Endothelial cell of umbilical vein (primary cell): ENCODE results near the gene KCNMA1. TPM values are rescaled to one million over a fixed set of nuclear protein-coding genes. Genes with fewer than 3 reads are reported as not detected.

Experiments
- BruUV-seq: library from RNA; stranded (reverse); fragments of 400-500 nt; replicated peaks from 2 replicates; lab custom pipeline; 2021; lab: Mats Ljungman, UMichigan
- CTCF ChIA-PET: fragments of 300-600, 350-600 bp; sonication (Branson Sonifier 250); formaldehyde crosslinking; loops from one replicate; lab custom pipeline; 2021; ENCODE audit warnings: antibody characterized with exemption, inconsistent platforms; lab: Charles Lee
- POLR2A ChIA-PET: fragments of 300-600, 350-600 bp; sonication (Branson Sonifier 250); formaldehyde crosslinking; loops from one replicate; lab custom pipeline; 2021; ENCODE audit warnings: antibody characterized with exemption, inconsistent platforms; lab: Charles Lee
- DNase-seq: peaks from one replicate; pipeline ENCODE4 v3.0.0-alpha.2; 2011; ENCODE audit warnings: low read depth, low spot score
- FAIRE-seq: peaks from 2 replicates; lab custom pipeline; 2011; peaks lifted over from hg19 to GRCh38; lab: Jason Lieb, UNC
- H2AFZ ChIP-seq: 2 replicates; pipeline ENCODE4 v1.6.0; 2012; ENCODE audit warnings: low read depth, low read length, control low read depth, inconsistent platforms
- H3K27ac ChIP-seq: 2 replicates; pipeline ENCODE4 v1.5.1; 2011; ENCODE audit warnings: low read depth, mild to moderate bottlenecking, control low read depth, low read length, moderate library complexity; ENCODE audit not compliant: insufficient read depth
- H3K27me3 ChIP-seq, 2 experiments: 2 replicates each; pipeline versions ENCODE4 v1.6.0 to v1.6.1; 2011; ENCODE audit warnings: low read length in 2 of 2, mixed read lengths in 1 of 2; ENCODE audit not compliant: control insufficient read depth in 2 of 2, insufficient read depth in 2 of 2
- H3K36me3 ChIP-seq, 2 experiments: 2 replicates in 1 of 2; 3 replicates in 1 of 2; pipeline ENCODE4 v1.5.1; 2011; ENCODE audit warnings: low read length in 2 of 2, mild to moderate bottlenecking in 1 of 2, moderate library complexity in 1 of 2; ENCODE audit not compliant: control insufficient read depth in 2 of 2, insufficient read depth in 2 of 2; ENCODE audit errors: extremely low read depth in 1 of 2
- H3K4me1 ChIP-seq: 3 replicates; pipeline ENCODE4 v1.5.1; 2011; ENCODE audit warnings: mild to moderate bottlenecking, low read length; ENCODE audit not compliant: control insufficient read depth, insufficient read depth; ENCODE audit errors: extremely low read depth
- H3K4me2 ChIP-seq: 2 replicates; pipeline ENCODE4 v1.6.1; 2011; ENCODE audit warnings: low read length, control low read depth, mixed read lengths; ENCODE audit not compliant: insufficient read depth
- H3K4me3 ChIP-seq, 3 experiments: fragments of 200-600 bp in 1 of 3; sonication (generic), shearing (Covaris generic) in 1 of 3; replicated peaks in 1 of 3; 2 replicates each; pipeline ENCODE4 v1.5.1; 2011 to 2016; ENCODE audit warnings: control low read depth in 3 of 3, low read length in 3 of 3, mild to moderate bottlenecking in 2 of 3, inconsistent platforms in 1 of 3, low read depth in 1 of 3, moderate library complexity in 1 of 3; ENCODE audit not compliant: insufficient read depth in 1 of 3
- H3K79me2 ChIP-seq: 2 replicates; pipeline ENCODE4 v1.6.0; 2012; ENCODE audit warnings: low read length, inconsistent platforms; ENCODE audit not compliant: control insufficient read depth, insufficient read depth
- H3K9ac ChIP-seq: replicated peaks from 2 replicates; pipeline ENCODE3; 2011; ENCODE audit warnings: low read length, control low read depth; ENCODE audit not compliant: insufficient read depth; ENCODE audit errors: extremely low read depth
- H3K9me1 ChIP-seq: replicated peaks from 3 replicates; pipeline ENCODE4 v1.6.0; 2011; ENCODE audit warnings: mild to moderate bottlenecking, low read length; ENCODE audit not compliant: control insufficient read depth, insufficient read depth; ENCODE audit errors: extremely low read depth
- H3K9me3 ChIP-seq: replicated peaks from 2 replicates; pipeline ENCODE4 v1.5.1; 2012; ENCODE audit warnings: low read length, inconsistent platforms; ENCODE audit not compliant: control insufficient read depth, insufficient read depth
- H4K20me1 ChIP-seq: replicated peaks from 2 replicates; pipeline ENCODE3; 2011; ENCODE audit warnings: mild to moderate bottlenecking, low read length; ENCODE audit not compliant: control insufficient read depth, insufficient read depth; ENCODE audit errors: extremely low read depth
- EZH2 ChIP-seq: IDR thresholded peaks from 2 replicates; pipeline ENCODE4 v1.6.1; 2012; ENCODE audit warnings: borderline replicate concordance, low read depth, mild to moderate bottlenecking, moderate library complexity, low read length, inconsistent platforms; ENCODE audit not compliant: severe bottlenecking
- FOS ChIP-seq: IDR thresholded peaks from 2 replicates; pipeline ENCODE4 v1.6.1; 2011; ENCODE audit warnings: mild to moderate bottlenecking, low read length, moderate library complexity, borderline replicate concordance; ENCODE audit not compliant: insufficient read depth
- GATA2 ChIP-seq: IDR thresholded peaks from 2 replicates; pipeline ENCODE4 v1.7.0; 2011; ENCODE audit warnings: low read depth, mild to moderate bottlenecking, moderate library complexity, mixed read lengths, low read length; ENCODE audit not compliant: insufficient read length, insufficient read depth
- JUN ChIP-seq: IDR thresholded peaks from 2 replicates; pipeline ENCODE4 v1.6.1; 2011; ENCODE audit warnings: borderline replicate concordance, low read depth; ENCODE audit not compliant: insufficient read length, insufficient read depth
- MYC ChIP-seq: IDR thresholded peaks from one replicate; pipeline ENCODE4 v1.6.1; 2011; ENCODE audit warnings: mild to moderate bottlenecking, low read depth, low read length
- POLR2A ChIP-seq: IDR thresholded peaks from 2 replicates; pipeline ENCODE4 v1.6.1; 2012; ENCODE audit warnings: low read depth, mild to moderate bottlenecking, control low read depth, low read length
- POLR2AphosphoS5 ChIP-seq: IDR thresholded peaks from 2 replicates; pipeline ENCODE4 v1.6.1; 2012; ENCODE audit warnings: low read depth, mild to moderate bottlenecking, control low read depth, low read length, moderate library complexity; ENCODE audit not compliant: insufficient read depth
- dilution Hi-C: fragments of 300-500 bp; cut with MboI; formaldehyde crosslinking; loops from one replicate; pipeline ENCODE4 v1.15.0; 2019; ENCODE audit warnings: low sequenced_read_pairs; ENCODE audit not compliant: extremely low pct_ligation_motif_present
- intact Hi-C: fragments of 100-400 bp; cut with micrococcal nuclease; formaldehyde crosslinking; loops from one replicate; pipeline ENCODE4 v1.10.0; 2022
- polyA plus RNA-seq, 4 experiments: library from polyadenylated mRNA; depleted of rRNA in 3 of 4; stranded (reverse) in 3 of 4; unstranded in 1 of 4; fragments of >200 nt; gene quantifications; 2 replicates each; pipeline versions ENCODE4 v1.2.1 to v1.2.3, GENCODE V29; 2011 to 2012; ENCODE audit warnings: missing spikeins in 1 of 4
- total RNA-seq: library from RNA; stranded (reverse); gene quantifications from 2 replicates; pipeline ENCODE4 v1.2.3, GENCODE V29; 2021
- TF ChIP-seq, protein P1 (sequence below), 2 donors: IDR thresholded peaks; 1 replicate in 1 of 2; 2 replicates in 1 of 2; pipeline ENCODE4 v1.5.1; 2011; ENCODE audit warnings: low read length in 2 of 2, mild to moderate bottlenecking in 2 of 2, moderate library complexity in 2 of 2, control low read depth in 1 of 2, inconsistent platforms in 1 of 2, low read depth in 1 of 2; ENCODE audit not compliant: insufficient read depth in 1 of 2; ENCODE audit errors: extremely low read depth in 1 of 2
- TF ChIP-seq, protein P2 (sequence below): IDR thresholded peaks from 2 replicates; pipeline ENCODE4 v1.6.1; 2011; ENCODE audit not compliant: insufficient read depth, insufficient read length

KCNMA1 gene
- total and polyA plus RNA-seq, 2 donors (not counting 3 experiments of a cell fraction or from before 2014, with no cell fraction given), result 0.10 to 0.82 TPM

DNA sequence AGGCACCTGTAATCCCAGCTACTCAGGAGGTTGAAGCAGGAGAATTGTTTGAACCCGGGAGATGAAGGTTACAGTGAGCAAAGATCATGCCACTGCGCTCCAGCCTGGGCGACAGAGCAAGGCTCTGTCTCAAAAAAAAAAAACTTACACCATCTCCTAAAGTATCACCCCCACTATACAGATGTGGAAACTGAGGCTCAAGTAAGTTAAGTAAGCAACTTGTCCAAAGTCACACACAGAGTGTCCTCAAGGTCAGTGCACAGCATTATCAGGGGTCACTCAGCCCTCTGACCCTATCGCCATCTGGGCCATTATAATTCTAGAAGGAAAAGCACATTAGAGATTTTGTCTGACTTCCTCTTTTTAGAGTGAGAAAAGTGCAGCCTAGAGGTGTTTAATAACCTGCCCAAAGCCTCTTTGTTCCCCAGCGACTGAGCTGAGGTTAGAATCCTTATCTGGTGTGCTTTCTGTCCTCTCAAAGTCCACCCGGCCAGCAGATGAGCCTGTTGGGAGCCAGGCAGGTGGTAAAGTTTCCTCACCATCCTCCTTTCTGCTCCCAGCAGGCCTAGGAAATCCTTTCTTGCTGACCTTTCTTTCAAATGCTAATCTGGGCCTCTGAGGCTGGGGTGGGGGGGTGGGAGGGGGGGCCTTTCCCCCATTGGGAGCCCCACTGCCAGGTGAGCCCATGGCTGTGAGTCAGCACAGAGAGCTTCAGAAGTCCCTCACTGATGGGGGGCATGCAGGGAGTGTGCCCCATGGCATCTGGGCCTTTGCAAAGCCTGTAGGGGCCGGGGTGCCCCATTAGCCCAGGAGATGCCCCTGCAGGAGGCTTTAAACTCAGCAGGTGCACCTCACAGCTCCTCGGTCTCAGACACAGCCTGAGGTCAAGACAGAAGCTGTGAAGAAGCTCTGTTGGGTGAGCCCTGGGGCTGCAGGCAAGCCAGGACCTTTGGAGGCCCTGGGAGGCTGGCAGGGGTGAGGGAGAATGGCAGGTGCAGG lies 12.0 kb upstream of the KCNMA1 start:
- no peaks in the 10 kb centered on the region for H3K4me1 ChIP-seq
- FAIRE-seq, result no peak
- POLR2A ChIA-PET, result no interaction called here

More for the DNA sequence above, 12.0 kb upstream of the KCNMA1 start:
- Histone ChIP-seq H3K36me3 (no peaks in the 10 kb centered on the region), H3K4me3 (no peak overlapping the region), H4K20me1 (no peaks in the 10 kb centered on the region), H2AFZ (no peak overlapping the region), H3K9me3 (no peaks in the 10 kb centered on the region), H3K27me3 (peaks cover 3 to 21% of the 10 kb centered on the region in 2 experiments), H3K9ac (no peak overlapping the region), H3K79me2 (no peaks in the 10 kb centered on the region), H3K9me1 (no peaks in the 10 kb centered on the region), H3K27ac (no peak overlapping the region), H3K4me2 (no peak overlapping the region)
- intact Hi-C loops, result no loop called here
- dilution Hi-C loops, result no loop called here
- CTCF ChIA-PET, result interaction anchor here (3.3 to 17.8 kb wide), 2 partner anchors 107 to 480 kb away, joined by 13 to 594 read pairs; no protein-coding TSS in a partner anchor
- no peak for DNase-seq
- TF ChIP-seq EZH2 (no peak), GATA2 (no peak), JUN (no peak), MYC (no peak), POLR2A (no peak), FOS (no peak), POLR2AphosphoS5 (no peak)
- TF ChIP-seq, protein P1, sequence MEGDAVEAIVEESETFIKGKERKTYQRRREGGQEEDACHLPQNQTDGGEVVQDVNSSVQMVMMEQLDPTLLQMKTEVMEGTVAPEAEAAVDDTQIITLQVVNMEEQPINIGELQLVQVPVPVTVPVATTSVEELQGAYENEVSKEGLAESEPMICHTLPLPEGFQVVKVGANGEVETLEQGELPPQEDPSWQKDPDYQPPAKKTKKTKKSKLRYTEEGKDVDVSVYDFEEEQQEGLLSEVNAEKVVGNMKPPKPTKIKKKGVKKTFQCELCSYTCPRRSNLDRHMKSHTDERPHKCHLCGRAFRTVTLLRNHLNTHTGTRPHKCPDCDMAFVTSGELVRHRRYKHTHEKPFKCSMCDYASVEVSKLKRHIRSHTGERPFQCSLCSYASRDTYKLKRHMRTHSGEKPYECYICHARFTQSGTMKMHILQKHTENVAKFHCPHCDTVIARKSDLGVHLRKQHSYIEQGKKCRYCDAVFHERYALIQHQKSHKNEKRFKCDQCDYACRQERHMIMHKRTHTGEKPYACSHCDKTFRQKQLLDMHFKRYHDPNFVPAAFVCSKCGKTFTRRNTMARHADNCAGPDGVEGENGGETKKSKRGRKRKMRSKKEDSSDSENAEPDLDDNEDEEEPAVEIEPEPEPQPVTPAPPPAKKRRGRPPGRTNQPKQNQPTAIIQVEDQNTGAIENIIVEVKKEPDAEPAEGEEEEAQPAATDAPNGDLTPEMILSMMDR (IDR thresholded peaks at IDR 0.05; ENCODE audit: extremely low read depth in 1 of 2, insufficient read depth in 1 of 2, low read depth in 1 of 2, low read length in 2 of 2), result no peak
- TF ChIP-seq, protein P2, sequence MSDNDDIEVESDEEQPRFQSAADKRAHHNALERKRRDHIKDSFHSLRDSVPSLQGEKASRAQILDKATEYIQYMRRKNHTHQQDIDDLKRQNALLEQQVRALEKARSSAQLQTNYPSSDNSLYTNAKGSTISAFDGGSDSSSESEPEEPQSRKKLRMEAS, result no peak
- BruUV-seq, result no TSS peak
